HT-29 (cell line): Measurements from ENCODE around the gene TMEM181. TPM values are rescaled to one million over a fixed set of nuclear protein-coding genes. Genes with fewer than 3 reads are reported as not detected.

Experiments
- DNase-seq: peaks from one replicate; pipeline ENCODE4 v3.0.0-alpha.2; 2015; ENCODE audit warnings: low spot score
- total RNA-seq: library from RNA; depleted of rRNA; stranded (reverse); fragments of >200 nt; shearing (Covaris generic); gene quantifications from 2 replicates; pipeline ENCODE4 v1.2.3, GENCODE V29; 2014

Gene TMEM181
- total RNA-seq, 1 experiment from 2014 or later: 15.8 TPM

DNA sequence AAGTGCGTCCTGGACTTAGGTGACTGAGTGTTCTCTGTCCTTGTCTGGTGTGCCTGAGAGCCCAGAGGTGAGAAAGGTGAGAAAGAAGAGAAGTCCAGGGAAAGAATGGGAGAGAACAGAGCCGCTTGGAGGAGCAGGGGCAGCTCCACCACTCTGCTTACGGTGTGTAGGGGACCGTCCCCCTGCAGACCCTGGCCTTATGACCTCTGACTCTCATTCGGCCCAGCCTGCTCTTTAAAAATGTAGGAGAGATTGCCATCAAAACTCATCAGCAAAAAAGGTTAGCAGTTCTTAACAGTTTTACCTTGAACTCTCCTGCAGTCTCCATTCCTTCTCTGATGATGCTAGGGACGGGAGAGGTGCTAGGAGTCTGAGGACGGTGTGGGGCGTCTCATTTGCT, 2.0 kb downstream of the TMEM181 start:
- no peak for DNase-seq

DNA sequence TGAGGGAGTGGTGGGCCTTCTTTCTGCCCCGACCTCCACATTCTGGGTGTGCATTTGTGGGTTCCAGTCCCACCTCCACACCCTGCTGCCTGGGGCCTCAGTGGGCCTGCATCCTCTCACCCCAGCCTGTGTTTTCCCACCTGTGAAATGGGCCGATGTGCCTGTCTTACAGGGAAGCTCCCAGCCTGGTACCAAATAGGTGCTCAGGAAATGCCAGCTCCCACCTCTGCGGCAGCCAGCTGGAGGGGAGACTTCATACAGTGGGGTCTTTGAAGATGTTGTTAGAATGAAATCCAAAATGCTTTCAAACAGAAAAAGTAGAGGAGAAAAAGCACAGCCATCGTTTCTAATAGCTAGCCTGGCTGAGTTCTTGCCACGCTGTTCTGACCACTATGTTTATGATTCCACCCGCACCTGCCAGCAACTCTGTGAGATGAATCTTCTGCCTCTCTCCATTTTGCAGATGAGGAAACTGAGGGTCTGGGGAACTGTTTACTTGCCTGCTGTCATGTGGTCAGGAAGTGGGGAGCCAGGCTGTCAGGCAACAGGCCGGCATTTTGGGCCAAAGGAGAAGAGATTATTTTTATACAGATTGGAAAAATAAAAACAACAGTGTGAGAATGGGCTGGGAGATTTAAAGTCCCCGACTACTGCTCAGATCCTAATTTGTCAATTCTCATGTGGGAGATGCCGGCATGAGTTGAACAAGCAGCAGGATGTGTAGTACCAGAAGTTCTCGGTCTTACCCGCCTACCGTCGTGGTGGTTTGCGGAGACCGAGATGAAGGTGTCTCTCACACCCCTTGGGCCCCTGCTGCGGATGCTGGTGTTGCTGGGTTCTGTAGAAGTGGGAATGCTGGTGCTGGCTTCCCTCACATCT, 4.6 kb downstream of the TMEM181 start:
- DNase-seq: no peak

DNA sequence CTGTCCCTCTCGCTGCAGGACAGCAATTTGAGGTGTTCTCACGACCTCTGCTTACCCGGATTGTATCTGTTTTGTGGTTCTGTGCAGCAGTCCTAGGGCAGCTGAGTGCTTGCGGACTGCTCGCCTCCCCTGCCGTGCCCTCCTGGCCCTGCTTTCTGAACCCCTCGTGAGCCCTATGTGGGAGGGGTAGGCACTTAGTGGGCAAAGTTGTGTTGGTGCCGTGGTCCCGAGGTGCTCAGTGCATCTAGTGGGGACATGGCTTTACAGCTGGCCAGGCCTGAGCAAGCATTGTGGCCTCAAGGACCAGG, 5.2 kb downstream of the TMEM181 start:
- DNase-seq: no peak

DNA sequence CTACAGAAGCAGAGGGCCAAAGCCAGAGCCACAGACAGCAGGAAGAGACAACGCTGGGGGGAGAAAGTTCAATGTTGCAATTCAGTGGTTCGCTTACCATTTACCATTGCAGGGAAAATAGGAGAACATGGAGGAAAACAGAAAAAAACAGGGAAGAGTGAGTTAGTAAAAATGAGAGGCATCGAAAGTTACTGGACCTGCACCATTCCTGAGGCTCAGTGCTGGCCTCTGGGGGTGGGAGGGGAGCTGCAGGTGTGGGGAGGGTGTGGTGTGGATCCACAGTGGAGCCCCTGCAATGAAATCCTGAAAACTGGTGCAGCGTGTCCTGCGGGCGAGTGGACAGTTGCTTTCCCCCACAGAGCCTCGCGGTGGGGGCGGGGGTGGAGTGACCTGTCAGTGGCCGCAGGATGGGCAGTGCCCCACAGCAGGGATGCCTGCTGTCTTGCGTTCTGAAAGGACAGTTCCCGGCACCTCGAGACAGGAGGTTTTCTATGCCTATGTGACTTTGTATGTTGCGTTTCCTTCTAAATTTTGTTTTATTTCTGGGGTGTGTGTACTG, 5.7 kb downstream of the TMEM181 start:
- DNase-seq: no peak

DNA sequence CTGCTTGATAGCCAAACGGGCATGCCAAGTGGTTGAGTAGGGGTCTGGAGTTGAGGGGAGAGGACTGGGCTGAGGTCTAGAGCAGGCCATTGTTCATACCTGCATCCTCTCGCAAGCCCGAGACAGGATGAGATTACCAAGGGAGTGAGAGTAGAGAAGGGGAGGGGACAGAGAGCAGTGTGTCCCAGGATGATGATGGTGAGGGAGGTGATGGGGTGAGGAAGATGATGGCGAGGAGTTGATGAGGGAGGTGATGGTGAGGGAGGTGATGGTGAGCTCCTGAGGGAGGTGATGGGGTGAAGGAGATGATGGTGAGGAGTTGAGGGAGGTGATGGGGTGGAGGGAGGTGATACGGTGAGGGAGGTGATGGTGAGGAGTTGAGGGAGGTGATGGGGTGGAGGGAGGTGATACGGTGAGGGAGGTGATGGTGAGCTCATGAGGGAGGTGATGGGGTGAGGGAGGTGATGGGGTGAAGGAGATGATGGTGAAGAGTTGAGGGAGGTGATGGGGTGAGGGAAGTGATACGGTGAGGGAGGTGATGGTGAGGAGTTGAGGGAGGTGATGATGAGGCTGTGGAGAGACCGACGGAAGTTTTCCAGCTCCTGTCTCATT, 6.4 kb downstream of the TMEM181 start:
- no peak for DNase-seq

DNA sequence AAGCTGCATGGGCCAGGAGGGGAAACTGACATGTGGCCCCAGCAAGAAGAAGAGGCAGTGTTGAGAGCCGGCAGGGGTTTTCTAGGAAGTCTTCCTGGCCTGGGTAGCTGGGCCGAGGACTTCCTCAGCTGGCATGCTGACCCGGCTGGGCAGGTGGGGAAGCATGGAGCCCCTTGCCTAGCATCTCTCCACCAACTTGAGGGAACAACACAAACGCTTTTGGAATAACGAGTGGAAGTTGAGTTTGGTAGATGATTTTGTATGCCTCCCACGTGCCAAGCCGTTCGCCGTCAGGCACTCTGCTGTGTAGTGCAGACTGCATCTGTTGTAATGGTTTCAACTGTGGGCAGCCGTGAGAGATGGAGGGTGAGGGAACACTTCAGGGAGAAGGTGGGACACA, 7.3 kb downstream of the TMEM181 start:
- no peak for DNase-seq

DNA sequence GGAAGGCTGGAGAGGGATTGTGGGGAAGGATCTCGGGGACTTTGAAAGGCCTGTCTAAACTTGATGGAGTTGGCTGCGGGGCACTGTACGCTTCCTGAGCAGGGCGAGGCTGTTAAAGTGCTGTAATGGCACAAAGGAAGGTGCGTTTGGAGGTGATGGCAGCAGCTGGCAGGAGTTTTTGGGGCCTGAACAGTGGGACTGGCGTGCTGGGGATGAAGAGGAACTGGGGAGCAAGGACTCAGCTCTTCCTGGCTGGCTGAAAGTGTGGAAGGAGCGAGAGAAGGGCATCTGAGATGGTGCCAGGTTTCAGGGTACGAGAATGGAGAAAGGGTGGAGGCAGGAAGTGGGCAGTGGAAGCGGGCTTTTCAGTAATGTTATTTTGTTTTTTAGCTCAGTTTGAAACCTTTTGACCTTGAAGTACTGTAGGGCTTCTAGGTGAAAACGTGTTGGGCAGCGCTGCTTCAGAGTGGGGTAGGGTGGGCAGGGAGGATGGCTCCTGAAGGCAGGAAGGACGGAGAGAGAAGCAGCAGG, 8.0 kb downstream of the TMEM181 start:
- no peak for DNase-seq

DNA sequence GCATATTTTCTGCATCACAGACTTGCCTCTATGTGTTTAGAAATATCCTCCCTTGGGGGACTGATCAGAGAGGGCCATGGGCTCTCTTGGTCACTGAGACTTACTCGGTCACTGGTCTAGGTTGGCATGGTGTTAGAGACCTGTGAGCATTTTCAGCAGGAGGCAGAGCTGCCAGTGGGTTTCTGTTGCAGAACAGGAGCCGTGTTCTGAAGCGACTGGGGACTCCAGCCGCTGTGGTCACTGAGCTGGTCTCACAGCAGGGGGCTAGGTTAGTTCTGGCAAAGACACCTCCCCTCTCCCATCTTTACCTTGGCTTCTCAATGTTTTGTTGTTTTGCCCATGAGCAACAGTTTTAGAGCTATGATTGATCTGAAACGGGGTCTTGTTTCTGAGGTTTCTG, 8.7 kb downstream of the TMEM181 start:
- no peak for DNase-seq

DNA sequence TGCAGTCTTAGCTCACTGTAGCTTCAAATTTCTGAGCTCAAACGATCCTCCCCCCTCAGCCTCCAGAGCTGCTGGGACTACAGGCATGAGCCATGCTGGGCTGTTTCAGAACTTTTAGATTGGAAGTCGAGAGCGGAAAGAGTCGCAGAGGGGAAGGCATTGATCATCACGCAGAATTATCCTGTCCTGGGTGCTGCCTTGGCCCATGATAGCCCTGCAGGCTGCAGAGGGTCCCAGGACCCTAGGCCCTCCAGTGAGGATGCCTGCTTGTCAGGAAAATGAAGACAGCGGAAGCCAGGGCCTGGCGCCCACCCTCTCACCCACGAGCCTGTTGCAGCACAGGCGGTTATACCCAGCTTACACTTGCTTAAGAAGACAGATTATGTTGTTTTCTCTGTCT, 9.1 kb downstream of the TMEM181 start:
- DNase-seq: no peak

DNA sequence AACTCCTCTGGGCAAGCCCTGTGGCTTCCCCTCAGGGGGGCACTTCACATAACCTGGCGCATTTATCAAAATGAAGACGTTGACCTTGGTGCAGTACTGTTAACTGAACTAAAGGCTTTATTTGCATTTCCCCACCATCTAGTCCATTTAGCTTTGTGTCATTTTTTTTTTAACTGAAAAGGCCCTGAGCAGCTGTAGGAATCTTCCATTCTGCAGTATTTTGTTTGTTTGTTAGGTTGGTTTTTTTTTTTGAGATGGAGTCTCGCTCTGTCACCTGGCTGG, 10.7 kb downstream of the TMEM181 start:
- no peak for DNase-seq

DNA sequence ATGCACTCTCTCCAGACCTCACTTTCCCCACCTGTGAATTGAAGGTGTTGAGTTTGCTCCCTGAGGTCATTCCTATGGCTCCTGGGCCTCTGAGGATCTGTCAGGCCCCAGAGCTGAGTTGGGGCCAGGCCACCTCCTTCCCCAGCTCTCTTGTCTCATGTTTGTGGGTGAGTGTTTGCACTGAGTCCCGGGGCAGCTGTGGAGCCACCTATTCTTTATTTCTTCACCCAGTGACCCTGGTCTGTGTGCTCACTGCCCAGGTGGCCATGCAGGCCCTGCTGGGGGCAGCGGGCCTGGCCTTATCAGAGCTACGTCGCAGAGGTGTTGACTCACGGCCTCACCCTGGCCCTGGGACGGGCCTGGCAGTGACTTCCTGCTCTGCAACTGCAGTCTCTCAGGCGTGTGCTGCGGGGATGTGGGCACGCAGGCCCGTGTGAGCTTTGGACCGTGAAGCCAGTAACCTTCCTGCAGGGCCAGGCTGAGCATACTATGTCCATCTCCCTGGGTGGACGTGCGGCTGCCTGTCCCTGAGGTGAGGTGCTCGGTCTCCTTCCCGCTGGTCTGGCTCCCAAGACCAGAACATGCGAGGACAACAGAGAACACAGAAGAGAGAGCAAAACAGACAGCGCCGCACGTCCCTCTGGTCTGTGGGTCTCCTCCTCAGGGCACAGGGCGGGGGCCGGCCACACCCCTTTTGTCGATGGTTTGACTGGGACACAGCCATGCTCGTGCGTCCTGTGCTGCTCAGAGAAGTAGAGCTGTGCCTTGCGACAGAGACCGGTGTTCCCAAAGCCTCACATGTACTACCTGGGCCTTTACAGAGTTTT, 12.1 kb downstream of the TMEM181 start:
- DNase-seq: peak; percentile 83

DNA sequence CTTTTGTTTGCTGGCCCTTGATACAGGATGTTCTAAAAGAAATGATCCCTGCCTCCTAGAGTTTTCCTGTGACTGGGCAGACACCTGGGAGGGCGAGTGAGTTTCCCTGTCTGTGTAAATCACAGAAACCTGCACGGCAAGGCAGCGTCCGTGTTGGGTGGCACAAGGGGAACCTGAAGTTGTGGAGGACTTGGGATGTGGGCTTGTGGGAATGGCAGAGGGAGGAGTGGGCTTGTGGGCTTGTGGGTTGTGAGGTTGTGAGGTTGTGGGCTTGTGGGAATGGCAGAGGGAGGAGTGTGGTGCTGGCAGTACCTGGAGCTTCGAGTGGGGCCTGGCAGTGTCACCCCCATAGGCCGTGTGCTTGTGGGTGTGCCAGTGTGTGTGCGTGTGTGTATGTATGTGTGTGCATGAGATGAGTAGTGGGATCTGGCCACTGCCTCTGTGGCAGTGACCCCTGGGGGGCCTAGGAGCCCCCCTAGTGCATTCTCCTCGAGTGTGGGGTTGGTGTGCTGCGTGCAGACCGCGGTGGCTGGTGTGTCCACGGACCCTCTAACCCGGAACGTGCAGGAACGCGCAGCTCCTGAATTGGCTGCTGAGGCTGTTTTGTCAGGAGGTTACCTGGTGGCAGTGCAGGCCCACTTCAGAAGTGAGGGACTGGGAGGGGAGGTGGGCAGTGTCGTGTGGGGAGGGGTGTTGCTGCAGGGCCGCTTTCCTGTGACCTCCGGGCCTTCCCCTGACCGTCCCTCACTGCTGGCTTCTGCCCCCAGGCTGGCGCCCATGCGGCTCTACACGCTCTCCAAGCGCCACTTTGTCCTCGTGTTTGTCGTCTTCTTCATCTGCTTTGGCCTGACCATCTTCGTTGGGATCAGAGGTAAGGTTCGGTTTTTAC, 13.0 kb downstream of the TMEM181 start:
- DNase-seq: no peak

DNA sequence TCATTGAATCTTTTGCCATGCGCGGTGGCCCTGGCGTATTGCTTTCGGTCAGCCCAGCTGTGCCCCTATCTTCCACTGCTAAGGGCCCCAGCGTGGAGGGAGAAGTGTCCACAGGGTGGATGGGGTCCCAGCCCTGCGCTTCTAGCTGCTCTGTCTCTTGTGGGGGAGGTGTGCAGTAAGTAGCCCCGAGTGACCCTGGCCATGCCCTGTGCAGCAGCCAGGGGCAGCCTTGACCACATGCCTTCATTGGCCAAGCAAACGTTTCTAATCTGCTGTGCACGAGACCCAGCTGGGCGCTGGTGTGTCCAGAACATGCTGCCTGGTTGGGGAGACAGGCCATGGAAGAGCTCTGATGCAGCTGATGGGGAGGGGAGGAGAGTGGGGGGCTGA, 13.6 kb downstream of the TMEM181 start:
- DNase-seq: no peak

DNA sequence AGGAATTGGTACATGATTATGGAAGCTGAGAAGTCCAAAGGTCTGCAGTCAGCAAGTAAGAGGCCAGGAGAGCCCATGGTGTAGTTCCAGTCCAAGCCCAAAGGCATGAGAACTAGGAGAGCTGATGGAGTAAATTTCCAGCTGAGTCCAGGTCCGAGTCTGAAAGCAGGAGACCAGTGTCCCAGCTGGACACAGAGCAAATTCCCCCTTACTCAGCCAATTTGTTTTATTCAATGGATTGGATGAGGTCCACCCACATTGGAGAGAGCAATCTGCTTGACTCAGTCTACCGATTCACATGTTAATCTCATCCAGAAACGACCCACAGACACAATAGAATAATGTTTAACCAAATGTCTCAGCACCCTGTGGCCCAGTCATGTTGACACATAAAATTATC, 14.9 kb downstream of the TMEM181 start:
- no peak for DNase-seq

DNA sequence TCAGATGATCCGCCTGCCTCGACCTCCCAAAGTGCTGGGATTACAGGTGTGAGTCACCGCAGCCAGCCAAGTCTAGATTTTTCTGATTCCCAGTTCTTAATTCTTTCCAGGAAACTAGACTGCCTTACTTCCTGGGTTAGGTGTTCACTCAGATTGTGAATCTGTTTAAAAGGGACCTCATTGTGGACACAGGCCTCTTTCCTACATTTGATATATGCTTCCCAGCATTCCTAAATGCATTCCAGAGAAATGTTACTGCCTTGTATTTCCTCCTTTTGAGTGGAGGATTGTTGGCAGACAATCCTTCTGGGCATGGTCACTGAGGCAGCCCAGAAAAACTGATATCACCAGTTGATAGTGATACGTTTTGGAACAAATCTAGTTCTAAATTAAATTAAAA, 15.7 kb downstream of the TMEM181 start:
- no peak for DNase-seq

DNA sequence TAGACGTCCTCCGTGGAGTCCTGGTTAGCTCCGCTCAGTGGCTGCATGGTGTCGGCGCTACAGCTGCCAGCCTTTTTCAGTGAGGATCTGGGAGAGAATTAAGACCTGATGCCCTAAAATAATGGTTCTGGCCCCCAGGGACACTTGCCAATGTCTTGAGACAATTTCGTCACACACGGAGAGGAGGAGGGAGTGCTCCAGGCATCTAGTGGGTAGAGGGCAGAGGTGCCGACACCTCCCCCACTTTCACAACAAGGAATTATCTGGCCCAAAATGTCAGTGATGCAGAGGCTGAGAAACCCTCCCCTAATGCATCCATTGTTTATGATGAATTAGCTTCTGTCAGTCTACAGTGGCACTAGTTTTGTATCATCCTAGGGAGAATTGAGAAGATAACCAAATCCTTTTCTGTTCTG, 24.4 kb downstream of the TMEM181 start:
- no peak for DNase-seq

DNA sequence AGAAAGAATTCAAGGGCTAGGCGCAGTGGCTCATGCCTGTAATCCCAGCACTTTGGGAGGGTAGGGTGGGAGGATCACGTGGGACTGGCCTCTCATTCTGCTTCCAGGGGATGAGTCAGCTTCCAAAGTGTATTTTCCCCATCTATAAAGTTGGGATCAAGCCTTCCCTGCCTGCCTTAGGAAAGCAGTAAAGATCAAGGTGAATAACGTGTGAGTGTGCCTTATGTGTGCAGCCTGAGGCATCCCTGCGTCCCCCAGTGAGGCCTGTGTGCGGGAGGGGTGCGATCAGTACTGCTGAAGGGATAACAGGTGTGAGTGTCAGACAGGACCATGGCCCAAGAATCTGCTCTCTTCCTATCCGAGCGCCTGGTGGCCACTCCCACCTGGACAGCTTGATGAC, 26.8 kb downstream of the TMEM181 start:
- DNase-seq: no peak

DNA sequence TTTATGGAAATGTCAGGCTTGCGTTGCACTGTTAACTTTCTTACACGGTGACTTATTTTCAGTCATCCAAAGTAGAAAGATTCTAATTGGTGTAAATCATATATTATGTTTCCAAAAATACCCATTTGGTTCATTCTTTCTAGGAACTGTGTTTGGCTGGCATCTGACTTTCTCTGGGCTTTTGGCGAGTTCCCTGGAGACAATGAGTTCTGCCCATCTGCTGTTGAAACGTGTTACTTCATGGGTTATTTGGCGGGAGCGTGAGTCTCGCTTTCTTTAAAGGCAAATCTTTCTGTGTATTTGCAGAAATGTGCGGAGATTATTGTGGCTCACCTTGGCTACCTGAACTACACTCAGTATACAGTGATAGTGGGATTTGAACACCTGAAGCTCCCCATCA, 29.5 kb downstream of the TMEM181 start:
- DNase-seq: no peak

DNA sequence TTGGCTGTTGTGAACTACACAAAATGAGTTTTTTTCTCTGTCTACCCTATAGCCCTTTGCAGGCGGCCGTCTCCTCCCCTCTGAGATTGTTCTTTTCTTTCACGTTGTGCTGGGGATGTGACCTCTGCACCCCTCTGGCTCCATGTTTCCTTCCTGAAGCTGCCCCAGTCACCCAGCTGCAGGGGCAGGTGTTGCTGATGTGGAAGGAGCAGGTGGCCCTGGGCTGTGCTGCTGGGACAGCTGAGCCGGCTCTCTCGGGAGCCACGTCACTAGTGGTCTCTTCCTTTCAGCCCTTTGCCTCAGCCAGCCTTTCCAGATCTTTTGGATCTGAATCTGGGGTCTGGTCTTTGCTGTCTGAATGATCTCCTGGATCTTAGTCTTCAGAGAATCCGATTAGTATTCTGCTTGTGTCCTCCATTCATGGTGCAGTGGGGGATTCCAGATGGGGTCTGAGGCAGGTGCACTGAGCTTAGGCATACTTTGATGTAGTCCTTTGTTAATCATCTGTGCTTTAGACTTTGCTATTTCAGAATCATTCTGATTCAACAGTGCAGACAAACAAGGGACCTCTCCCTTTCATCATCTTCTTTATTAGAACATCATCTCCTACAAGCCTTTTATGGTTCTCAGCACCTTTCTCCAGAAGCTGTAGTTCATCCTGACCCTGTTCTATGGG, 31.4 kb downstream of the TMEM181 start:
- no peak for DNase-seq

DNA sequence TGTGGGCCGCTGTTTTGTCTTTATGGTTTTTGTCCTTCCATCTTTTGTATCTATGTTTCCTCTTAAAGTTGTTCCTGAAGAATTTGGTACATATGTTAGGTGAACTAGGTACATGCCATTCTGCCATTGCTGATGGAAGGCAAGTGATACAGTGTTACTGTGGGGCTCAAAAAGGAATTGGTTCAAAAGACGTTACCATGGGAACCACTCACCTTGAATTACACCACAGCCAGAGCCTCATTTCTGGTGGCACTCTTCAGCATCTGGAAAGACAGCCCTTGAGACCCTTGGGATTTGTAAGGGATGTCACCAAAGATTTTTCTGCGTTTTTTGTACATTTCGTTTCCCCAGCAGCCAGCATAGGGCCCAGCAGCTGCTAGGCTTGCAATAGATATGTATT, 31.9 kb downstream of the TMEM181 start:
- DNase-seq: no peak

DNA sequence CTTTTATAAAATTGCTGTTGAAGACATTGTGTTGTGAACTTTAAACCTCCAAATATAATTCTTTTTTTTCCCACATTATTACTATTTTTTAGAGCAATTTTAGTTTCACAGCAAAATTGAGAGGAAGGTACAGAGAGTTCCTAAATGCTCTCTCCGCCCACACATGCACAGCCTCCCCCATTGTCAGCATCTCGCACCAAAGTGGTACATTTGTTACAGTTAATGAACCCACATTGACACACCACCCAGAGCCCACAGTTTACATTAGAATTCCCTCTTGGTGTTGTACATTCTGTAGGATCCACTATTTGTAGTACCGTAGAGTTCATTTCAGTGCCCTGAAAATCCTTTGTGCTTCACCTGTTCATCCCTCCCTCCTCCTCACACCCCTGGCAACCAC, 33.8 kb downstream of the TMEM181 start:
- DNase-seq: no peak
